HCT116 (cell line): Measurements from ENCODE around the gene PTS.

Experiments used
- ELF1 ChIP-seq: IDR thresholded peaks from 2 replicates; pipeline ENCODE4 v1.6.1; 2012; ENCODE audit warnings: low read depth, borderline replicate concordance
- EZH2 ChIP-seq: fragments of 200-600 bp; sonication (generic); IDR thresholded peaks from 2 replicates; pipeline ENCODE4 v1.6.1; 2017; ENCODE audit warnings: antibody characterized with exemption, mixed run types
- JUND ChIP-seq: IDR thresholded peaks from 2 replicates; pipeline ENCODE4 v1.6.1; 2012
- POLR2A ChIP-seq: IDR thresholded peaks from 2 replicates; pipeline ENCODE4 v1.7.0; 2011; ENCODE audit warnings: borderline replicate concordance; ENCODE audit not compliant: insufficient read depth, insufficient read length; ENCODE audit errors: extremely low read depth
- POLR2AphosphoS5 ChIP-seq: IDR thresholded peaks from 2 replicates; pipeline ENCODE4 v1.6.1; 2011; ENCODE audit warnings: mild to moderate bottlenecking, low read depth, low read length, moderate library complexity
- RAD21 ChIP-seq: IDR thresholded peaks from 2 replicates; pipeline ENCODE4 v1.6.1; 2012; ENCODE audit warnings: low read depth, mild to moderate bottlenecking
- TF ChIP-seq, protein P1 (sequence below), 3 experiments: fragments of 200-600 bp in 1 of 3; sonication (generic) in 1 of 3; IDR thresholded peaks in 2 of 3; conservative IDR thresholded peaks in 1 of 3; 2 replicates each; pipeline ENCODE4 v1.5.1; 2012 to 2017; ENCODE audit warnings: low read depth in 2 of 3, low read length in 2 of 3, antibody characterized with exemption in 1 of 3, borderline replicate concordance in 1 of 3, control low read depth in 1 of 3, mild to moderate bottlenecking in 1 of 3, mixed read lengths in 1 of 3, mixed run types in 1 of 3, moderate library complexity in 1 of 3; ENCODE audit not compliant: insufficient read depth in 1 of 3
- TF ChIP-seq, protein P2 (sequence below): IDR thresholded peaks from 2 replicates; pipeline ENCODE4 v1.6.1; 2012; ENCODE audit warnings: low read depth

DNA sequence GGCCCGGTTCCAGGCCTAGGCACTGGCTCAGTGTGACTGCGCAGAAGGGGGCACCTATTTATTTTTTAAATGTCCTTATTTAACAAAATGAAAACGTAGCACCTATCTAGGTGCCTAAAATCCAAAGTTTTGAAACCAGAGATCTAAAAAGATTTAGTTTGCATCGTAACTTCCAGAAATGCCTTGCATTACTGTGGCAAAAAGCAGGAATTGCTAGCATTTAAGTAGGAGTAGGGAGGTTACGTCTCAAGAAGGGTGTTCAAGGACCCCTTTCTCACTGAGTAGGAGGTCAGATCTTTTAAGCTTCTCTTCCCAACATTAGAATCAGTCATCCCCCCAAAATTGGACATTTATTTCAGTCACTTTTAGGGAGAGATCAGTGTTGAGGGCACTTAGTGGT, 42.2 kb downstream of the PTS start:
- TF ChIP-seq, protein P1, sequence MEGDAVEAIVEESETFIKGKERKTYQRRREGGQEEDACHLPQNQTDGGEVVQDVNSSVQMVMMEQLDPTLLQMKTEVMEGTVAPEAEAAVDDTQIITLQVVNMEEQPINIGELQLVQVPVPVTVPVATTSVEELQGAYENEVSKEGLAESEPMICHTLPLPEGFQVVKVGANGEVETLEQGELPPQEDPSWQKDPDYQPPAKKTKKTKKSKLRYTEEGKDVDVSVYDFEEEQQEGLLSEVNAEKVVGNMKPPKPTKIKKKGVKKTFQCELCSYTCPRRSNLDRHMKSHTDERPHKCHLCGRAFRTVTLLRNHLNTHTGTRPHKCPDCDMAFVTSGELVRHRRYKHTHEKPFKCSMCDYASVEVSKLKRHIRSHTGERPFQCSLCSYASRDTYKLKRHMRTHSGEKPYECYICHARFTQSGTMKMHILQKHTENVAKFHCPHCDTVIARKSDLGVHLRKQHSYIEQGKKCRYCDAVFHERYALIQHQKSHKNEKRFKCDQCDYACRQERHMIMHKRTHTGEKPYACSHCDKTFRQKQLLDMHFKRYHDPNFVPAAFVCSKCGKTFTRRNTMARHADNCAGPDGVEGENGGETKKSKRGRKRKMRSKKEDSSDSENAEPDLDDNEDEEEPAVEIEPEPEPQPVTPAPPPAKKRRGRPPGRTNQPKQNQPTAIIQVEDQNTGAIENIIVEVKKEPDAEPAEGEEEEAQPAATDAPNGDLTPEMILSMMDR (IDR thresholded peaks at IDR 0.05 in 2 of 3, conservative IDR thresholded peaks at IDR 0.05 in 1 of 3; ENCODE audit: borderline replicate concordance in 1 of 3, insufficient read depth in 1 of 3, low read depth in 2 of 3, low read length in 2 of 3): no peak
- no peak for TF ChIP-seq POLR2A
- no peak for TF ChIP-seq EZH2
- TF ChIP-seq ELF1: no peak
- no peak for TF ChIP-seq JUND
- TF ChIP-seq, protein P2, sequence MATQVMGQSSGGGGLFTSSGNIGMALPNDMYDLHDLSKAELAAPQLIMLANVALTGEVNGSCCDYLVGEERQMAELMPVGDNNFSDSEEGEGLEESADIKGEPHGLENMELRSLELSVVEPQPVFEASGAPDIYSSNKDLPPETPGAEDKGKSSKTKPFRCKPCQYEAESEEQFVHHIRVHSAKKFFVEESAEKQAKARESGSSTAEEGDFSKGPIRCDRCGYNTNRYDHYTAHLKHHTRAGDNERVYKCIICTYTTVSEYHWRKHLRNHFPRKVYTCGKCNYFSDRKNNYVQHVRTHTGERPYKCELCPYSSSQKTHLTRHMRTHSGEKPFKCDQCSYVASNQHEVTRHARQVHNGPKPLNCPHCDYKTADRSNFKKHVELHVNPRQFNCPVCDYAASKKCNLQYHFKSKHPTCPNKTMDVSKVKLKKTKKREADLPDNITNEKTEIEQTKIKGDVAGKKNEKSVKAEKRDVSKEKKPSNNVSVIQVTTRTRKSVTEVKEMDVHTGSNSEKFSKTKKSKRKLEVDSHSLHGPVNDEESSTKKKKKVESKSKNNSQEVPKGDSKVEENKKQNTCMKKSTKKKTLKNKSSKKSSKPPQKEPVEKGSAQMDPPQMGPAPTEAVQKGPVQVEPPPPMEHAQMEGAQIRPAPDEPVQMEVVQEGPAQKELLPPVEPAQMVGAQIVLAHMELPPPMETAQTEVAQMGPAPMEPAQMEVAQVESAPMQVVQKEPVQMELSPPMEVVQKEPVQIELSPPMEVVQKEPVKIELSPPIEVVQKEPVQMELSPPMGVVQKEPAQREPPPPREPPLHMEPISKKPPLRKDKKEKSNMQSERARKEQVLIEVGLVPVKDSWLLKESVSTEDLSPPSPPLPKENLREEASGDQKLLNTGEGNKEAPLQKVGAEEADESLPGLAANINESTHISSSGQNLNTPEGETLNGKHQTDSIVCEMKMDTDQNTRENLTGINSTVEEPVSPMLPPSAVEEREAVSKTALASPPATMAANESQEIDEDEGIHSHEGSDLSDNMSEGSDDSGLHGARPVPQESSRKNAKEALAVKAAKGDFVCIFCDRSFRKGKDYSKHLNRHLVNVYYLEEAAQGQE: no peak
- TF ChIP-seq POLR2AphosphoS5: no peak
- TF ChIP-seq RAD21: no peak
